ENCODE data around the gene AGAP1.

Gene AGAP1

GRCh38 chr2:235847576-235847975 is 353.7 kb downstream of the AGAP1 start:
- Mint-ChIP-seq H3K4me3 (no peak overlapping the region), H3K9me3 (no peaks in the 10 kb centered on the region), H3K27me3 (ENCODE audit: low read depth) (no peaks in the 10 kb centered on the region), H3K36me3 (ENCODE audit: low read depth) (no peaks in the 10 kb centered on the region), H3K4me1 (ENCODE audit: low read depth) (no peaks in the 10 kb centered on the region), H3K27ac (no peak overlapping the region)

DNA sequence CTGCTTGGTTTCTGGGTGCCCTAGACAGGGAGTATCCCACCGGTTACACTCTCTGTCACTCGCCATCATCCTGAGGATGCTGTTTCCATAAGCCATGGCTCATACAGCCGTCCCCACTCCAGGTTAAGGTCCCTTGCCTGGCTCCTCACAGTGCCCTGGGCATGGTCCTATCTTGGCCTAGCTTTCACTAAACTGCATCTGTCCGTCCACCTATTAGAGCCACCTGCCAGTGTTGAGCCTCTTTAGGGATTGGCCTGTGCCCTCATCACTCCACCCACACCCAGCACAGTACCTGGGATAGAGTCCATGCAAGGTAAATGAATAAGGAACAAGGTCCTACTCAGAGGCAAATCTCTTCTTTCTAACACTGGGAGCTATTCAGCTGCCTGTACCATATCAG is 354.2 kb downstream of the AGAP1 start:
- Mint-ChIP-seq H3K4me1 (ENCODE audit: low read depth) (no peaks in the 10 kb centered on the region), H3K4me3 (no peak overlapping the region), H3K27me3 (ENCODE audit: low read depth) (no peaks in the 10 kb centered on the region), H3K9me3 (no peaks in the 10 kb centered on the region), H3K27ac (no peak overlapping the region), H3K36me3 (ENCODE audit: low read depth) (no peaks in the 10 kb centered on the region)

DNA sequence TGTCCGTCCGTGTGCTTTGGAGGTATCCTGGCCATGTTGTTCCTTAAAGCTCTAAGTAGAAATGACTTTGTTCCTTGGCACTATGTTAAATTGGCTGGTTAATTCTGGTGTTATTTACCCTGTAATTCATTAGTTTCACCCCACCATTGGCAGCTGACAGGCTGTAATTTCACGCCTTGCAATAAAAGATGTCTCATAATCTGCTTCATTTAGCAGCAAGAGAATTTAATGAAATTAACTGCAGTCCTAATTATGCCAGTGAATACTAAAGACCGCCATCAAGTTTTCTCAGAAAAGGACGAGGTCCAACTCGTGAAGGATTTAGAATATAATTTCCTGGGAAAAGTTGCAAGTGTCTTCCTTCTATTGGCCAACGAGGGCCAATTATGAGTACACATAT is 355.1 kb downstream of the AGAP1 start:
- Mint-ChIP-seq H3K27me3 (ENCODE audit: low read depth) (no peaks in the 10 kb centered on the region), H3K4me1 (ENCODE audit: low read depth) (no peaks in the 10 kb centered on the region), H3K4me3 (no peak overlapping the region), H3K36me3 (ENCODE audit: low read depth) (no peaks in the 10 kb centered on the region), H3K9me3 (no peaks in the 10 kb centered on the region), H3K27ac (no peak overlapping the region)

DNA sequence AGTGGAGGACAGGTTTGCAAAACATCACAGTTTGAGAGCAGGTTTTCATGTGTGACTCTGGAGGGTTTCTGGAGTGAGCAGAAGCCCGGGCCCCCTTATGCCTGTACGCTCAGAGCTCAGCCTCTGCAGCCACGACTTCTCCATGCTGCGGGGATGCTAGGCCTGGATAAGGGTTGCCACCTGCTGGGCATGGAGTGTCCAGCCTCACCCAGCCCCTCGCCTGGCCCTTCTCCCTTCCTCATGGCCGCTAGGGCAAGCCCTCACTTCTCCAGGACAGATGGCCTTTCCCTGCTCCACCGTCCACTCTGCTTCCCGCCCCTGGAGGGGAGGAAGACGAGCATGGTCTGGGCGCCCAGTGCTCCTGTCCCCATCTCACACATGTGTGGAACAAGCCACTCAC is 355.6 kb downstream of the AGAP1 start:
- Mint-ChIP-seq H3K9me3 (no peaks in the 10 kb centered on the region), H3K27ac (no peak overlapping the region), H3K4me1 (ENCODE audit: low read depth) (no peaks in the 10 kb centered on the region), H3K27me3 (ENCODE audit: low read depth) (no peaks in the 10 kb centered on the region), H3K36me3 (ENCODE audit: low read depth) (no peaks in the 10 kb centered on the region), H3K4me3 (no peak overlapping the region)

- Mint-ChIP-seq H3K4me3 (no peak overlapping the region), H3K9me3 (no peaks in the 10 kb centered on the region), H3K27ac (no peak overlapping the region), H3K4me1 (ENCODE audit: low read depth) (no peaks in the 10 kb centered on the region), H3K36me3 (ENCODE audit: low read depth) (no peaks in the 10 kb centered on the region), H3K27me3 (ENCODE audit: low read depth) (no peaks in the 10 kb centered on the region)
Observed at GRCh38 chr2:235850289-235850688, 356.4 kb downstream of the AGAP1 start.

GRCh38 chr2:235850771-235851551 is 357.1 kb downstream of the AGAP1 start:
- H3K27me3 Mint-ChIP-seq (ENCODE audit: low read depth) = no peaks in the 10 kb centered on the region
- H3K4me1 Mint-ChIP-seq (ENCODE audit: low read depth) = no peaks in the 10 kb centered on the region
- H3K4me3 Mint-ChIP-seq = no peak overlapping the region
- H3K36me3 Mint-ChIP-seq (ENCODE audit: low read depth) = no peaks in the 10 kb centered on the region
- no peak overlapping the region for H3K27ac Mint-ChIP-seq
- H3K9me3 Mint-ChIP-seq = no peaks in the 10 kb centered on the region

DNA sequence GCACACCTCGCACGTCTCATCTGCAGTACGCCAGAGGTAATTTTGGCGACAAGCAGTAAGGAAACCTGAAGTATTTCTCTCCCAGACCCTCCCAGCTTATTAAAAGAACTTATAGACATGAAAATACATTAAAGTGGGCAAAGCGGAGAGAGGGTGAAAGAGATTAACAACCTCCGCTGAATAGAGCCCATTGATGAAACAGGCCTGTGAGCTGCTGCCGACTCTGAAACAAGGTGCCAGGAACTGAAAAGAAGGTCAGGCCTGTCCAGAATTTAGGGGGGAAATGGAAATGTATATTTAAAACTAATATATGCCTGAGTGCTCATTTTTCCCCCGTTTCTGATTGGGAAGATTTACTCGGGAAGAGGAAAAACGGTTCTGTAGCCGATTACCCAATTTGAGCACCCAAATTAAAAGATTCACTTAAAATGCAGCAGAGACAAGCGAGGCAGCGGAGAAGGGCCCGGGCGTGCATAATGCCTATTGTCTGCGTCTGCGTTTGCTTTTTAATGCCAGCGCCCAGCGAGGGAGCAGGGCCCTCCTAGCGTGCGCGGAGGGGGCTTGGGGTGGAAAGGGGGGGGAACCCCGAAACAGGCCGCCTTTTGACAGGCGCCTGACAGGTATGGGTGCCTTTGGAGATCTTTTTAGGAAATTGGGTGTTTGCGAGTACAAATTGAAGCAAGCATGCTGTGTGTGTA is 358.1 kb downstream of the AGAP1 start:
- H3K4me1 Mint-ChIP-seq (ENCODE audit: low read depth) = no peaks in the 10 kb centered on the region
- H3K27me3 Mint-ChIP-seq (ENCODE audit: low read depth) = no peaks in the 10 kb centered on the region
- no peaks in the 10 kb centered on the region for H3K9me3 Mint-ChIP-seq
- no peak overlapping the region for H3K4me3 Mint-ChIP-seq
- no peak overlapping the region for H3K27ac Mint-ChIP-seq
- no peaks in the 10 kb centered on the region for H3K36me3 Mint-ChIP-seq (ENCODE audit: low read depth)

- Mint-ChIP-seq H3K36me3 (ENCODE audit: low read depth) (no peaks in the 10 kb centered on the region), H3K4me1 (ENCODE audit: low read depth) (no peaks in the 10 kb centered on the region), H3K27me3 (ENCODE audit: low read depth) (no peaks in the 10 kb centered on the region), H3K4me3 (no peak overlapping the region), H3K9me3 (no peaks in the 10 kb centered on the region), H3K27ac (no peak overlapping the region)
Observed at GRCh38 chr2:235852526-235852920, 358.7 kb downstream of the AGAP1 start.

GRCh38 chr2:235854276-235854675 is 360.4 kb downstream of the AGAP1 start:
- Mint-ChIP-seq H3K4me3 (no peak overlapping the region), H3K27me3 (ENCODE audit: low read depth) (peaks cover 2% of the 10 kb centered on the region), H3K4me1 (ENCODE audit: low read depth) (no peaks in the 10 kb centered on the region), H3K27ac (no peak overlapping the region), H3K9me3 (no peaks in the 10 kb centered on the region), H3K36me3 (ENCODE audit: low read depth) (no peaks in the 10 kb centered on the region)

DNA sequence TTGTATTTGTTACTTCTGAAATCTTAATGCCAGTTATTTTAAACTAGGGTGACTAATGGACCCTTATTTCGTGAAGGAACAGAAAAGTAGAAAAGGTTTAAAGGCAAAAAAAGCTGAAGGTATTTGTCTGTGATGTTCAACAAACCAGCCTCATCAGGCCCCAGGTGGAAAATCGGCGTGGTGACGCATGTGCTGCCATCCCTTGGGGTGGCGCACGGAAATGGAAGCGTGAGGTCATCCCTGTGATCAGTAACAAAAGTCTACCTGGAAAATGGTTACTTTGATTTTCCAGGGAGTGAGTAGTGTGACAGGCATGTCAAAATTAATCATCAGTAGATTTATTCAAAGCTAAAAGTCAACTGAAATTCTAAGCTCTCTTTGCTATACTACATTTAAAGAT is 361.2 kb downstream of the AGAP1 start:
- Mint-ChIP-seq H3K4me1 (ENCODE audit: low read depth) (no peaks in the 10 kb centered on the region), H3K27me3 (ENCODE audit: low read depth) (peaks cover 5% of the 10 kb centered on the region), H3K36me3 (ENCODE audit: low read depth) (no peaks in the 10 kb centered on the region), H3K4me3 (no peak overlapping the region), H3K27ac (no peak overlapping the region), H3K9me3 (no peaks in the 10 kb centered on the region)

- Mint-ChIP-seq H3K4me3 (no peak overlapping the region), H3K4me1 (ENCODE audit: low read depth) (no peaks in the 10 kb centered on the region), H3K27me3 (ENCODE audit: low read depth) (peaks cover 5% of the 10 kb centered on the region), H3K27ac (no peak overlapping the region), H3K36me3 (ENCODE audit: low read depth) (no peaks in the 10 kb centered on the region), H3K9me3 (no peaks in the 10 kb centered on the region)
Observed at GRCh38 chr2:235856151-235856854, 362.5 kb downstream of the AGAP1 start.

DNA sequence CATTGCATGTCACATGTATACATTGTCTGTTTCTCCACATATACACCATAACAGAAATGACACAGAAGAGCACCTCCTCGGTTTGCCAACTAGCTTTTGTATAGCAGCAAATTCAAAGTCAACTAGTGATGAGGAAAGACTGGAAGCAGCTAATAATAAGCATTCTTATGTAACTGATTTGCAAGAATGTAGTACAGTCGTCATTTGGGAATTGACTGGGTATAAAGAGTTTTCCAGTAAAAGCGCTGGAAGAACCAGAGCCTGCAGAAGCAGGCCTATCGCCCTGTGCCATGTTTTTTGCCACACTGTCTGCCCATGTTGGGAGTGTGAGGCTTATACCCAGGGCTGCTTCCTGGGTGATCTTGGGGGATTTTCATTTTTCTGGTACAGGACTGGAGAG is 363.8 kb downstream of the AGAP1 start:
- H3K27me3 Mint-ChIP-seq (ENCODE audit: low read depth) = peaks cover 5% of the 10 kb centered on the region
- no peaks in the 10 kb centered on the region for H3K36me3 Mint-ChIP-seq (ENCODE audit: low read depth)
- no peak overlapping the region for H3K4me3 Mint-ChIP-seq
- H3K27ac Mint-ChIP-seq = no peak overlapping the region
- no peaks in the 10 kb centered on the region for H3K9me3 Mint-ChIP-seq
- H3K4me1 Mint-ChIP-seq (ENCODE audit: low read depth) = no peaks in the 10 kb centered on the region

- peaks cover 5% of the 10 kb centered on the region for H3K27me3 Mint-ChIP-seq (ENCODE audit: low read depth)
- H3K27ac Mint-ChIP-seq = no peak overlapping the region
- no peaks in the 10 kb centered on the region for H3K36me3 Mint-ChIP-seq (ENCODE audit: low read depth)
- no peaks in the 10 kb centered on the region for H3K9me3 Mint-ChIP-seq
- H3K4me3 Mint-ChIP-seq = no peak overlapping the region
- no peaks in the 10 kb centered on the region for H3K4me1 Mint-ChIP-seq (ENCODE audit: low read depth)
Observed at GRCh38 chr2:235858881-235859280, 365.0 kb downstream of the AGAP1 start.

DNA sequence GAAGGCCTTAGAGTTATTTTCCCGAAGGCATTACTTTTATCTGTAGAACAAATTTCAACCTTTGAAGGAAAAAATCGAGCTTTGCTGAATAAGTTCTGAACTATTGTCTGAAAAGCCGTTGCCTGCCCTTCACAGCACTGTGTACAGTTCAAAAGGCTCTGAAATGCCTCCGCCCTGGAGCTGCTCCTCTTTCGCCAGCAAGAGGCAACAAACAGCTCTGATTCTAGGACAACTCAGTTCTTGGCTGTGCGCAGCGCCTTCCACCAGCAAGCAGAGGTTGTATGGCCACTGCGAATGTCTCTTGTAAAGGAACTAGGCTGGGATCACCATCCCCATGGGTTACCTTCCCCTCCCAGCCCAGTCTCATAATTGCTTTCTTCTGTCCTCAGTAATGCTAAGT is 365.8 kb downstream of the AGAP1 start:
- Mint-ChIP-seq H3K9me3 (no peaks in the 10 kb centered on the region), H3K27ac (no peak overlapping the region), H3K4me3 (no peak overlapping the region), H3K27me3 (ENCODE audit: low read depth) (peaks cover 5% of the 10 kb centered on the region), H3K36me3 (ENCODE audit: low read depth) (no peaks in the 10 kb centered on the region), H3K4me1 (ENCODE audit: low read depth) (no peaks in the 10 kb centered on the region)

DNA sequence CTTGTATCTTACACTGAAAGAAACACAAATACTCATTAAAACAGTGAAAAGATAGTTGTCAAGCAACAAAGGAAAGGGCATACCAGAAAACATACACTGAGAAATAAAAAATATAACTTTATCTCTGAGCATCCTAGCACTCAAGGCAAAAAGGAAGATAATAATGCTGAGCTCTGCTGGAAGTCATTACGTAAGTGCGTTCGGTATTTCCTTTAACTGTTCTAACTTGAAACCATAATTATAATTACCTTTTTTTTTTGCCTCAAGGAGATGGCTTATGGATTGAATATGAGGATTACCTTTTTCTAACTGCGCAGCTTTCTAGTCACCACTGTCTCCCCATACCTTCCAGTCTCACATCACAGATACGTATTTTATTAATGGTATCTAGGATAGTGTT is 366.3 kb downstream of the AGAP1 start:
- Mint-ChIP-seq H3K36me3 (ENCODE audit: low read depth) (no peaks in the 10 kb centered on the region), H3K4me1 (ENCODE audit: low read depth) (no peaks in the 10 kb centered on the region), H3K9me3 (no peaks in the 10 kb centered on the region), H3K27ac (no peak overlapping the region), H3K4me3 (no peak overlapping the region), H3K27me3 (ENCODE audit: low read depth) (peaks cover 10% of the 10 kb centered on the region)

All from T-helper 1 cell treated with Interleukin-12 subunit alpha and Interleukin-12 subunit beta and Interleukin-4 antibody, amounts not matched to agents 30 μg/mL and 1 μg/mL, for 36 hours (primary cell).